WTC11 (cell line): ENCODE measurements around the gene DNASE1L2. TPM values are rescaled to one million over a fixed set of nuclear protein-coding genes. Genes with fewer than 3 reads are reported as not detected.

ENCODE experiments used
- ATAC-seq: fragments of 200-7000 bp; cut with Tn5 transposase; 2 replicates; pipeline ENCODE4 v1.10.0; 2021; ENCODE audit warnings: mild to moderate bottlenecking, moderate library complexity
- CTCF ChIA-PET: fragments of 300-600 bp; sonication (Branson Sonifier 250); formaldehyde crosslinking; loops from one replicate; lab custom pipeline; 2021; ENCODE audit warnings: antibody characterized with exemption; lab: Charles Lee
- POLR2A ChIA-PET: fragments of 350-600 bp; sonication (Branson Sonifier 250); formaldehyde crosslinking; loops from one replicate; lab custom pipeline; 2021; ENCODE audit warnings: antibody characterized with exemption; lab: Charles Lee
- DNase-seq: peaks from one replicate; pipeline ENCODE4 v3.0.0; 2021; ENCODE audit warnings: low spot score
- H3K27ac Mint-ChIP-seq: 2 replicates; pipeline ENCODE4 v1.8.0; 2021; ENCODE audit warnings: mixed read lengths
- H3K27me3 Mint-ChIP-seq: 2 replicates; pipeline ENCODE4 v1.8.0; 2021; ENCODE audit warnings: low read depth, mild to moderate bottlenecking, moderate library complexity, mixed read lengths
- H3K36me3 Mint-ChIP-seq: 2 replicates; pipeline ENCODE4 v1.8.0; 2021; ENCODE audit warnings: mixed read lengths
- H3K4me1 Mint-ChIP-seq: 2 replicates; pipeline ENCODE4 v1.8.0; 2022; ENCODE audit warnings: mixed read lengths
- H3K4me3 Mint-ChIP-seq: 2 replicates; pipeline ENCODE4 v1.8.0; 2021; ENCODE audit warnings: mild to moderate bottlenecking, moderate library complexity, mixed read lengths
- H3K9me3 Mint-ChIP-seq: 2 replicates; pipeline ENCODE4 v1.8.0; 2021; ENCODE audit warnings: mixed read lengths
- CDX4 ChIP-seq: fragments of 250-450 bp; sonication (Bioruptor Pico); IDR thresholded peaks from 2 replicates; pipeline ENCODE4 v1.9.0; 2021; ENCODE audit warnings: moderate library complexity, mild to moderate bottlenecking, inconsistent platforms, borderline replicate concordance
- ESRRA ChIP-seq: sonication (generic); formaldehyde crosslinking; IDR thresholded peaks from 2 replicates; pipeline ENCODE4 v1.8.1; 2022; ENCODE audit warnings: mild to moderate bottlenecking, missing genetic modification reagents, borderline replicate concordance
- ETV6 ChIP-seq: sonication (generic); formaldehyde crosslinking; IDR thresholded peaks from 2 replicates; pipeline ENCODE4 v1.8.1; 2022; ENCODE audit warnings: mild to moderate bottlenecking, missing genetic modification reagents
- FOXK1 ChIP-seq: sonication (generic); formaldehyde crosslinking; IDR thresholded peaks from 2 replicates; pipeline ENCODE4 v1.8.0; 2022; ENCODE audit warnings: mild to moderate bottlenecking, moderate library complexity, missing genetic modification reagents
- FOXP4 ChIP-seq: sonication (generic); formaldehyde crosslinking; IDR thresholded peaks from 2 replicates; pipeline ENCODE4 v1.8.0; 2022; ENCODE audit warnings: mild to moderate bottlenecking, missing genetic modification reagents
- GABPB1 ChIP-seq: sonication (generic); formaldehyde crosslinking; IDR thresholded peaks from 2 replicates; pipeline ENCODE4 v1.8.1; 2023; ENCODE audit warnings: mild to moderate bottlenecking, missing genetic modification reagents
- GRHL2 ChIP-seq: fragments of 250-450 bp; sonication (Bioruptor Pico); IDR thresholded peaks from 2 replicates; pipeline ENCODE4 v1.8.0; 2022; ENCODE audit warnings: mild to moderate bottlenecking, moderate library complexity; ENCODE audit not compliant: insufficient replicate concordance, severe bottlenecking
- NFE2L1 ChIP-seq: sonication (generic); formaldehyde crosslinking; IDR thresholded peaks from 2 replicates; pipeline ENCODE4 v1.8.1; 2023; ENCODE audit warnings: missing genetic modification reagents
- PREB ChIP-seq: sonication (generic); formaldehyde crosslinking; IDR thresholded peaks from 2 replicates; pipeline ENCODE4 v1.8.1; 2022; ENCODE audit warnings: mild to moderate bottlenecking, missing genetic modification reagents, moderate library complexity, borderline replicate concordance
- PRRX2 ChIP-seq: fragments of 250-450 bp; sonication (Bioruptor Pico); IDR thresholded peaks from 2 replicates; pipeline ENCODE4 v1.8.0; 2021; ENCODE audit warnings: mild to moderate bottlenecking
- SOX15 ChIP-seq: fragments of 250-450 bp; sonication (Bioruptor Pico); IDR thresholded peaks from 2 replicates; pipeline ENCODE4 v1.9.0; 2021; ENCODE audit warnings: mild to moderate bottlenecking
- ZNF121 ChIP-seq: sonication (generic); formaldehyde crosslinking; IDR thresholded peaks from 2 replicates; pipeline ENCODE4 v1.8.0; 2023; ENCODE audit warnings: missing genetic modification reagents
- total RNA-seq: library from RNA; stranded (reverse); gene quantifications from 3 replicates; pipeline ENCODE4 v1.2.3, GENCODE V29; 2021
- TF ChIP-seq, protein P1 (sequence below): fragments of 250-450 bp; sonication (Bioruptor Pico); IDR thresholded peaks from 2 replicates; pipeline ENCODE4 v1.9.0; 2021; ENCODE audit warnings: mild to moderate bottlenecking
- TF ChIP-seq, protein P2 (sequence below): sonication (generic); formaldehyde crosslinking; conservative IDR thresholded peaks from 2 replicates; pipeline ENCODE4 v1.8.1; 2023; ENCODE audit warnings: mild to moderate bottlenecking, low read depth, missing genetic modification reagents, moderate library complexity

DNASE1L2 gene
- total RNA-seq, 1 experiment from 2014 or later: 0.66 TPM

- peak overlapping the region; percentile 36 for H3K27ac Mint-ChIP-seq
- H3K27me3 Mint-ChIP-seq: no peaks in the 10 kb centered on the region
- TF ChIP-seq SOX15 (no peak), CDX4 (CRISPR knock-in tag) (no peak), PREB (CRISPR knock-in tag) (no peak), ESRRA (CRISPR knock-in tag) (no peak), ZNF121 (CRISPR knock-in tag) (no peak), NFE2L1 (CRISPR knock-in tag) (no peak), FOXP4 (CRISPR knock-in tag) (no peak), FOXK1 (CRISPR knock-in tag) (0 out of 2 replicates have a peak, but pooled peaks have one; percentile 30), GABPB1 (CRISPR knock-in tag) (no peak), GRHL2 (CRISPR knock-in tag) (no peak), ETV6 (CRISPR knock-in tag) (0 out of 2 replicates have a peak, but pooled peaks have one; percentile 36), PRRX2 (no peak)
- TF ChIP-seq, protein P1, sequence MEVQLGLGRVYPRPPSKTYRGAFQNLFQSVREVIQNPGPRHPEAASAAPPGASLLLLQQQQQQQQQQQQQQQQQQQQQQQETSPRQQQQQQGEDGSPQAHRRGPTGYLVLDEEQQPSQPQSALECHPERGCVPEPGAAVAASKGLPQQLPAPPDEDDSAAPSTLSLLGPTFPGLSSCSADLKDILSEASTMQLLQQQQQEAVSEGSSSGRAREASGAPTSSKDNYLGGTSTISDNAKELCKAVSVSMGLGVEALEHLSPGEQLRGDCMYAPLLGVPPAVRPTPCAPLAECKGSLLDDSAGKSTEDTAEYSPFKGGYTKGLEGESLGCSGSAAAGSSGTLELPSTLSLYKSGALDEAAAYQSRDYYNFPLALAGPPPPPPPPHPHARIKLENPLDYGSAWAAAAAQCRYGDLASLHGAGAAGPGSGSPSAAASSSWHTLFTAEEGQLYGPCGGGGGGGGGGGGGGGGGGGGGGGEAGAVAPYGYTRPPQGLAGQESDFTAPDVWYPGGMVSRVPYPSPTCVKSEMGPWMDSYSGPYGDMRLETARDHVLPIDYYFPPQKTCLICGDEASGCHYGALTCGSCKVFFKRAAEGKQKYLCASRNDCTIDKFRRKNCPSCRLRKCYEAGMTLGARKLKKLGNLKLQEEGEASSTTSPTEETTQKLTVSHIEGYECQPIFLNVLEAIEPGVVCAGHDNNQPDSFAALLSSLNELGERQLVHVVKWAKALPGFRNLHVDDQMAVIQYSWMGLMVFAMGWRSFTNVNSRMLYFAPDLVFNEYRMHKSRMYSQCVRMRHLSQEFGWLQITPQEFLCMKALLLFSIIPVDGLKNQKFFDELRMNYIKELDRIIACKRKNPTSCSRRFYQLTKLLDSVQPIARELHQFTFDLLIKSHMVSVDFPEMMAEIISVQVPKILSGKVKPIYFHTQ (CRISPR knock-in tag): no peak
- TF ChIP-seq, protein P2, sequence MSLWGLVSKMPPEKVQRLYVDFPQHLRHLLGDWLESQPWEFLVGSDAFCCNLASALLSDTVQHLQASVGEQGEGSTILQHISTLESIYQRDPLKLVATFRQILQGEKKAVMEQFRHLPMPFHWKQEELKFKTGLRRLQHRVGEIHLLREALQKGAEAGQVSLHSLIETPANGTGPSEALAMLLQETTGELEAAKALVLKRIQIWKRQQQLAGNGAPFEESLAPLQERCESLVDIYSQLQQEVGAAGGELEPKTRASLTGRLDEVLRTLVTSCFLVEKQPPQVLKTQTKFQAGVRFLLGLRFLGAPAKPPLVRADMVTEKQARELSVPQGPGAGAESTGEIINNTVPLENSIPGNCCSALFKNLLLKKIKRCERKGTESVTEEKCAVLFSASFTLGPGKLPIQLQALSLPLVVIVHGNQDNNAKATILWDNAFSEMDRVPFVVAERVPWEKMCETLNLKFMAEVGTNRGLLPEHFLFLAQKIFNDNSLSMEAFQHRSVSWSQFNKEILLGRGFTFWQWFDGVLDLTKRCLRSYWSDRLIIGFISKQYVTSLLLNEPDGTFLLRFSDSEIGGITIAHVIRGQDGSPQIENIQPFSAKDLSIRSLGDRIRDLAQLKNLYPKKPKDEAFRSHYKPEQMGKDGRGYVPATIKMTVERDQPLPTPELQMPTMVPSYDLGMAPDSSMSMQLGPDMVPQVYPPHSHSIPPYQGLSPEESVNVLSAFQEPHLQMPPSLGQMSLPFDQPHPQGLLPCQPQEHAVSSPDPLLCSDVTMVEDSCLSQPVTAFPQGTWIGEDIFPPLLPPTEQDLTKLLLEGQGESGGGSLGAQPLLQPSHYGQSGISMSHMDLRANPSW (CRISPR knock-in tag): no peak
- ChIA-PET CTCF (interaction anchor here (0.7 to 3.4 kb wide), 2 partner anchors 17 to 72 kb away, joined by 3 to 28 read pairs; no protein-coding TSS in a partner anchor), POLR2A (interaction anchor here (1.5 kb wide), 1 partner anchor 17 kb away, joined by 5 read pairs; no protein-coding TSS in a partner anchor)
- H3K4me3 Mint-ChIP-seq: peak overlapping the region; percentile 52
- DNase-seq (no peak), ATAC-seq (no peak)
- no peaks in the 10 kb centered on the region for H3K9me3 Mint-ChIP-seq
- H3K4me1 Mint-ChIP-seq: peaks cover 28% of the 10 kb centered on the region
- peaks cover 22% of the 10 kb centered on the region for H3K36me3 Mint-ChIP-seq
Observed at GRCh38 chr16:2211923-2212347, 24.3 kb upstream of the DNASE1L2 start.
